CD4-positive, alpha-beta T cell treated with Interleukin-1 beta for 1 hour (primary cell): ENCODE data around the gene CHST8.
"Not testable (repeated sequence)": the region's sequence is repeated elsewhere in the genome, so short reads cannot be mapped to it uniquely, and the experiment has no call there.

ENCODE experiments used
- DNase-seq, 2 donors: peaks; one replicate each; pipeline ENCODE4 v3.0.0-alpha.2; 2020 to 2022

Gene CHST8

DNA sequence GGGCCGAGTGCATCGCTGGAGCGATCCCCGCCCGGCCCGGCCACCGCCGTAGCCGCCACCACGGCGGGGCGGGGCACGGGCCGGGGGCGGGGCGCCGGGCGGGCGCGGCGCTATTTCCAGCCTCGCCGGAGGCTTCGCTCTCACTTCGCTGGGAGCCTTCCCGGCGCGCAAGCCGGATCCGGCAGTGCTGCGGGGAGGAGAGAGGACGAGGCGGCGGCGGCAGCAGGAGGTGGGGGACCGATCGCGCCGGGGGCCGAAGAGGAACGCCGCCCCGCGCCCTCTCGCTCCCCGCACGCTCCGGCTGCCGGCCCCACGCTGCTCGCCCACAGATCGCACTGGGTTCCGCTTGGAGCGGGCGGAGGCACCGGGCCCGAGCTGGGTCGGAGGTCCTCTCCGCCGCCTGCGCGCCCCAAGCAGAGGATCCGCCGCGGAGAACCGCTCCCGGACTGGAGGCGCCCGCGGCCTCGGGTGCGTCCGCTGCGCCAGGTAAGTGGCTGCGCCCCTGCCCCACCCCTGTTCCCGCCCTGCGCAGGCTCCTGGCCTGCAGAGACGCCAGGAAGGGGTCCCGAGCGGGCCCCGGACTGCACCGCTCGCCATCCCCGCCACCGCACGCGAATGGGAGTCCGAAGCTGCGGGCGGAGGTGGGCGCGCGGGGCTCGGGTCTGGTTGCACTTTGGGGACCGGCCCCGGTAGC lies at the start of gene CHST8:
Gene CHST8 (plus strand): TSS at position 143 of the 694 bp plus-strand sequence. CDS start 67,309 bp downstream, outside the sequence.
- DNase-seq: no peak

DNA sequence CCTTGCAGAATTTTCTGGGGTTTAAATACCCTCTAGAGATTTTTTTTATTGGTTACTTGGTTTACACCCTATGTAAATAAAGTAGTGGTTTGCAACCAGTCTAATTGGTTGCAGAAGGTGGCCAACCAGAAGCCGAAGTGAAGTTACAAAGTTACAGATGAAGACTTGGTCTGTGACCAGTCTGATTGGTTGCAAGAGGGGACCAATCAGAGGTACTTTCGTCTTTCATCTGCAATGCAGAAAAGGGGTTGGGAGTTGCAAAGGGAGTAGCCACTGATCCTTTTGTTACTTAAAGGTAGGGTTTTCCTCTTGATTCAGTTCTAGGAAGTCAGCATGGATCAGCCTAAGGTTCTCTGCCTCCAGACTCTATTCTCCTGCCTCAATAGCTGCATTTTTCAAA lies 48.8 kb upstream of the CHST8 start:
- DNase-seq: no peak

DNA sequence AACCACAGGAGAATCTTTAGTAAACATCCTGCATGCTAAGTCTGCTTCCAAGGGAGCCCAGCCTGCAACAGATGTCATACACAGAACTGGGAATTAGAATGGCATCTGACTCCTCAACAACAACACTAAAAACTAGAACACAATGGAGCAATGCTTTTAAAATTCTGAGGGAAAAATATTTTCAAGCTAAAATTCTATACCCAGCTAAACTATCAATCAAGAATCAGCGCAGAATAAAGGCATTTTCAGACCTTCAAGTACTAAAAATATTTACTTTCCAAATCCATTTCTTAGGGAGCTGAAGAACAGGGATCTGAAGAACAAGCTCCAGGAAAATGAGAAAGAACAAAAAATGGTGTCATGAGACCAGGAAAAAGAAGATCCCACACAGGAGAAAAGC lies 46.9 kb upstream of the CHST8 start:
- DNase-seq: no peak

DNA sequence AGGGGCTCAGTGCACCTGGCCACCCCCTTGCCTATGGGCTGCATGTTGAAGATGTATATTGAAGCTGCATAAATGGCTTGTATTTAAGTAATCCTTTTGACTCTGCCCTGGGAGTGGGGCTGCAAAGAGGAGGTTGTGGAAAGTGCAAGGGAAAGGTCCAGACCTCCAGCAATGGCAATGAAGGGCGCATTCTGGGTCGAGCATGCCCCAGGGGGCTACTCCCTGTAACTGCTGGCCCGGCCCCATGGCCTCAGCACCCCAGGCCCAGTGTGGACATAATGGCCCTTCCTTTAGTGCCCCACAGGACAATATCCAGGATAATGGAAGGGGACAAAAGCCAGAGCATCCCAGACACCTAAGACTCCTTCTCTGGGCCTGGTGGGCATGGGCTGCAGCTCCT lies 43.1 kb upstream of the CHST8 start:
- no peak for DNase-seq

GRCh38 chr19:33580026-33580644 lies 41.6 kb upstream of the CHST8 start:
- DNase-seq: no peak

DNA sequence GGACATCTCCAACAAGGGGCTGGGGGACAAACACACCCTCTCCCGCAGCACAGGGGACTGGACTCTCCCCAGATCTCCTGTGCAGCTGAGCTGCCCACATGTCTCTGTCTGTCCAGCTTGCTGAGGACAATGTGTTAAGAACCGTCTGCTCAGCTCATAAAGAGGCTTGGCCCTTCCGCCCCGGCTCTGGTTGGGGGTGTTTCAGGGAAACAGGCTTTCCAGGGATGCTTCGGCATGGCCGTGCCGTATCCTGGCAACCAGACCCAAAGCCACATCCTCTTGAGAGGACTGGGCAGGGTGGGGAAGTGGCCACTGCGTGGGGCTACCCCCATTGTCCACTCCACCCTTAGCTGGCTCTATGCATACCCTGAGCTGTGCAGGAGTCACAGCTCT lies 41.1 kb upstream of the CHST8 start:
- DNase-seq: no peak

GRCh38 chr19:33582914-33583313 lies 38.8 kb upstream of the CHST8 start:
- DNase-seq: no peak

GRCh38 chr19:33587150-33587549 lies 34.6 kb upstream of the CHST8 start:
- DNase-seq: no peak

- DNase-seq: no peak
Observed at GRCh38 chr19:33590224-33590623, 31.5 kb upstream of the CHST8 start.

DNA sequence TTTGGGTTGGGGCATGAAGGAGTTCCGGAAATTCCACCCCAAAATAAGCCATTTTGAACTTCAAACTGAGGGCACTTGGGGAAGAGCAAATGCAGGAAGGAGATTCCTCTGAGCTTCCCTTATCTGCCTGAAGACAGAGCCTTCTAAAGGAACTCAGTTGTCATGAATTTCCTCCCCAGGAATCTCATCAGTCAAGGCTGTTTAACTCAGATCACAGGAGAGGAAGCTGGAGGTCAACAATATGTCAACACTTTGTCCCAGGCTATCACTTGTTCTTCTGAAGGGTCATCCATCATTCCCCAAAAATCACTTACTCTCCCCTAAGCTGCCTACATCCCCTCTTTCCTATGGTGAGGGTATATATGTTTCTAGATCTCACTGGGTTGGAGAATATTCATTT lies 26.0 kb upstream of the CHST8 start:
- no peak for DNase-seq

- DNase-seq: no peak
Observed at GRCh38 chr19:33601583-33601982, 20.2 kb upstream of the CHST8 start.

- DNase-seq: no peak
Observed at GRCh38 chr19:33602576-33603204, 19.1 kb upstream of the CHST8 start.

- no peak for DNase-seq
Observed at GRCh38 chr19:33603377-33603776, 18.4 kb upstream of the CHST8 start.

- no peak for DNase-seq
Observed at GRCh38 chr19:33604651-33605050, 17.1 kb upstream of the CHST8 start.

DNA sequence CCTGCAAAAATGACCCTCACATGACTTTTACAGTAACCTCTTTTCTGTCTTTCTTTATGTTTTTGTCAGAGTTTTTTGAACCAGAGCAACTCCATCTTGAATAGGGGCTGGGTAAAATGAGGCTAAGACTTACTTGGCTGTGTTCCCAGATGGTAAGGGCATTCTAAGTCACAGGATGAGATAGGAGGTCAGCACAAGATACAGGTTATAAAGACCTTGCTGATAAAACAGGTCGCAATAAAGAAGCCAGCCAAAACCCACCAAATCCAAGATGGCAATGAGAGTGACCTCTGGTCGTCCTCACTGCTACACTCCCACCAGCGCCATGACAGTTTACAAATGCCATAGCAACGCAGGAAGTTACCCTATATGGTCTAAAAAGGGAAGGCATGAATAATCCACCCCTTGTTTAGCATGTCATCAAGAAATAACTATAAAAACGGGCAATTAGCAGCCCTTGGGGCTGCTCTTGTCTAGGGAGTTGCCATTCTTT lies 15.9 kb upstream of the CHST8 start:
- DNase-seq: not testable (repeated sequence)

DNA sequence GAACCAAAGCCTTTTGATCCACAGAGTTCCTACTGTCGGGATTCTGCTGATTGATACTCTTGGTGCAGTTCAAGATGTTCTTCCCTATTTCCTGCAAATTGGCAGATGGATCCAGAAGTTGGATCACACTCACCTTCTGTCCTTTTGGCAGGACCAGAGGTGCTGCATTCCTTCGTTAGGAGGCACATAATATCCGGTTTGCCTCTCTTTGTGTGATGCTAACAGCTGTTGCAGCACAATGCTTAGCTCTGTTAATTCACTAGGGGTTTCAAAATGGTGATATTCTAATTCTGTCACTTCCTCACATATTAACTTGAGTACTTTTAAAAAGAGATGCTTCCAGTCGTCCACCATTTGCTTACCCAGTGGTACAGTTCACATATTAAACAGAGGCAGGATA lies 15.2 kb upstream of the CHST8 start:
- DNase-seq: no peak

- no peak for DNase-seq
Observed at GRCh38 chr19:33609353-33609752, 12.4 kb upstream of the CHST8 start.

DNA sequence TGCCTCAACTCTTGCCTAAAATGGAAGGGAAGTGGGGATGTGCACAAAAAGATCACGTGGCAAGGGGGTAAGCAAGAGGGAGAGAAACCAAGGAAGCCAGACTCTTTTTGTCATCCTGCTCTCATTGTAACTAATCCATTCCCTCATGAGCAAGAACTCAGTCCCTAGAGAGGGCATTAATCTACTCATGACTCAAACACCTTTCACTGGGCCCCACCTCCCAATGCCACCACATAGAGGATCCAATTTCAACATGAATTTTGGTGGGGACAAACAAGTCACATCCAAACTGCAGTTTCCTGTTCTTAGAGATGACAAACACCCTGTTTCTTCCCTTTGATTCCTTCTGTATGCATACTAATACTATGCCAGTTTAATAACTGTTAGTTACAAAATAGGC lies 11.2 kb upstream of the CHST8 start:
- no peak for DNase-seq

DNA sequence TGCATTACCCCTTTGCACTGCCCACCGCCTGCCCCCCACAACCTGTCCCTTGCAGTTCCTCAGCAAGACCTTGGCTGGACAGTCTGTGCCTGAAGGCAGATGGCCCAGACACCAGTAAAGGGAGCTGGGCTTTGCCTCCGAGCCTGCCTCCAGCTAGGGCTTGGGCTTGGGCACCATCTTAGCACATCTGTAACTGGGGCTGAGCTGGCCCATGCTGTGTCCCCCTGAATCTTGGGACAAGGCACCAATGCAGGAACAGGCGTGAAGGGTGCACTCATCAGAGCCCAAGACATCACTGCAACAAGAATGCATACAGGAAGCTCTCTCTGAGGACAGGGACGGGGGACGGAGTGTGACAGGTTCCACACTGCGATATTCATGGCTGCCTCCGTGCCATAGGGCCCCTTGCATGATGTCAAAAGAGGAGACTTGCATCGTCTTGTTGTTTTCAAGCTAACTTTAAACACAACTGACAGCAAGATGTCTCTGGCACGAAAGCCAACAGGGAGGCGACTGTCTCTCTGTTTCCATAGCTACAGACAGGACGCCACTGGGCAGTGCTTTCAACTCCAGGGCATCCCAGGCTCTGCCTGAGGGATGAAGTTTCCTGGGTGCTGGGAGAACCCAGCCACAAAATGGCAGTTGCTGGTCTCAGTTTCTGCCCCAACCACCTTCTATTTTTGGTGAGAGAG lies 8.7 kb upstream of the CHST8 start:
- DNase-seq: no peak

GRCh38 chr19:33613620-33614000 lies 8.1 kb upstream of the CHST8 start:
- no peak for DNase-seq

DNA sequence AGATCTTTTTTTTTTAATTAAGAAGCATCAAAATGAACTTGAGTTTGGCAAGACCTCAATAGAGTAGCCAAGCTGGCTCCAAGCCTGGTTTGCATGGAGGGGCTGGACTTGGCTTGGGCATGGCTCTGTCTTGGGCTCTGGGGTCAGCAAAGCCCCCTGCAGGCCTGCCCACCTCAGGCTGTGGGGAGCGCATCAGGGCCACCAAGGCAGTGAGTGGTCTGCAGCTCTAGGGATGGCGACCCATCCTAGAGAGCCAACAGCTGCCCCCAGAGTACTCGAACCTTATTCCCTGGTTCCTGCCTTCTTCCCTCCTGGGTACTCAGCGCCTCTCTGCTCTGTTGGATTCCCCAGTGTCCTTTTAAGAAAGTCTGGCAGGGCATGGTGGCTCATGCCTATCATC lies 5.4 kb upstream of the CHST8 start:
- no peak for DNase-seq

GRCh38 chr19:33616857-33617256 lies 4.9 kb upstream of the CHST8 start:
- no peak for DNase-seq

DNA sequence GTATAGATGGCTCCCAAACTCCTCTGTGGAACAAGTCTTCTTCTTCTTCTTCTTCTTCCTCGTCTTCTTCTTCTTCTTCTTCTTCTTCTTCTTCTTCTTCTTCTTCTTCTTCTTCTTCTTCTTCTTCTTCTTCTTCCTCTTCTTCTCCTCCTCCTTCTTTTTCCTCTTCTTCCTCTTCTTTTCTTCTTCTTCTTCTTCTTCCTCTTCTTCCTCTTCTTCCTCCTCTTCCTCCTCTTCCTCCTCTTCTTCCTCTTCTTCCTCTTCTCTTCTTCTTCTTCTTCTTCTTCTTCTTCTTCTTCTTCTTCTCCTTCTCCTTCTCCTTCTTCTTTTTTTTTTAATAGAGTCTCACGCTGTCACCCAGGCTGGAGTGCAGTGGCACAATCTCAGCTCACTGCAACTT lies 3.4 kb upstream of the CHST8 start:
- DNase-seq: not testable (repeated sequence)

DNA sequence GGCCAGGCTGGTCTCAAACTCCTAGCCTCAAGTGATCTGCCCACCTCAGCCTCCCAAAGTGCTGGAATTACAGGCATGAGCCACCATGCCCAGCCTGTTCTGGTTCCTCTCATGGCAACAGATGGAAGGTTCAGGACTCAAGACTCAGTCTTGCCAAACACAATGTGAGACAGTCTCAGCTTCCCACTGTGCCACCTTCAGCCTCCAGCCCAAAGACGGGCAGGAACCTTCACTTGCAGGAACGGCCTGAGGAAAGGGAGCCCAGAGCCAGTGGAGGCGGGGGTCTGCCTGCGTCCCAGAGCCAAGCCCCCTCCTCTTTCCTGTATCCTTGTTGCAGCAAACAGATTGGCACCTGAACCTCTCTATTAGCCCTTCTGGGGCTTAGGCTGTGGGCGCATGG lies 2.9 kb upstream of the CHST8 start:
- no peak for DNase-seq
